GM23248 (cell line): ENCODE results near the gene PCBD1. TPM values are rescaled to one million over a fixed set of nuclear protein-coding genes. Genes with fewer than 3 reads are reported as not detected.

ENCODE experiments used
- DNase-seq: peaks from one replicate; pipeline ENCODE4 v3.0.0-alpha.2; 2015
- H2AFZ ChIP-seq: fragments of 200-600 bp; sonication (generic); 2 replicates; pipeline ENCODE4 v1.6.1; 2016; ENCODE audit warnings: antibody characterized with exemption
- H3F3A ChIP-seq: fragments of 200-600 bp; sonication (generic); 2 replicates; pipeline ENCODE4 v1.6.1; 2016; ENCODE audit warnings: mild to moderate bottlenecking, antibody characterized with exemption, mixed run types; ENCODE audit not compliant: insufficient read depth
- H3K27ac ChIP-seq: fragments of 200-600 bp; sonication (generic); 2 replicates; pipeline ENCODE4 v1.5.1; 2016; ENCODE audit warnings: mild to moderate bottlenecking
- H3K27me3 ChIP-seq: fragments of 200-600 bp; sonication (generic); replicated peaks from 2 replicates; pipeline ENCODE4 v1.6.1; 2016; ENCODE audit warnings: mild to moderate bottlenecking; ENCODE audit not compliant: insufficient read depth
- H3K36me3 ChIP-seq: fragments of 200-600 bp; sonication (generic); 2 replicates; pipeline ENCODE4 v1.6.1; 2016; ENCODE audit warnings: low read depth, mild to moderate bottlenecking
- H3K4me1 ChIP-seq: fragments of 200-600 bp; sonication (generic); 2 replicates; pipeline ENCODE4 v1.6.1; 2016; ENCODE audit warnings: mild to moderate bottlenecking; ENCODE audit not compliant: insufficient read depth
- H3K4me2 ChIP-seq: fragments of 200-600 bp; sonication (generic); one replicate; pipeline ENCODE4 v1.6.1; 2016; ENCODE audit warnings: mild to moderate bottlenecking; ENCODE audit not compliant: unreplicated experiment
- H3K4me3 ChIP-seq: fragments of 200-600 bp; sonication (generic); 2 replicates; pipeline ENCODE4 v1.5.1; 2016; ENCODE audit warnings: mild to moderate bottlenecking
- H3K79me2 ChIP-seq: fragments of 200-600 bp; sonication (generic); 2 replicates; pipeline ENCODE4 v1.6.1; 2016; ENCODE audit warnings: mild to moderate bottlenecking; ENCODE audit not compliant: insufficient read depth
- H3K9ac ChIP-seq: fragments of 200-600 bp; sonication (generic); 2 replicates; pipeline ENCODE4 v1.6.1; 2016; ENCODE audit warnings: mild to moderate bottlenecking
- H3K9me2 ChIP-seq: fragments of 200-600 bp; sonication (generic); 2 replicates; pipeline ENCODE4 v1.6.1; 2016; ENCODE audit warnings: mixed run types, mild to moderate bottlenecking, moderate library complexity; ENCODE audit not compliant: insufficient read depth
- H3K9me3 ChIP-seq: fragments of 200-600 bp; sonication (generic); one replicate; pipeline ENCODE4 v1.6.1; 2017; ENCODE audit warnings: low read depth
- H4K20me1 ChIP-seq: fragments of 200-600 bp; sonication (generic); 2 replicates; pipeline ENCODE4 v1.6.0; 2016; ENCODE audit not compliant: insufficient read depth
- EZH2 ChIP-seq: fragments of 200-600 bp; sonication (generic); IDR thresholded peaks from 2 replicates; pipeline ENCODE4 v1.6.1; 2018; ENCODE audit warnings: antibody characterized with exemption, mild to moderate bottlenecking; ENCODE audit not compliant: insufficient read depth, poor library complexity, severe bottlenecking
- EZH2phosphoT487 ChIP-seq: fragments of 200-600 bp; sonication (generic); IDR thresholded peaks from 2 replicates; pipeline ENCODE4 v1.6.1; 2018; ENCODE audit warnings: antibody characterized with exemption, moderate library complexity, mild to moderate bottlenecking, low read depth; ENCODE audit not compliant: insufficient read depth
- WGBS, 2 experiments: methylation state at CpG; one replicate each; pipeline ENCODE4 v1.1.6; 2015 to 2017; ENCODE audit warnings: low lambda C conversion rate in 2 of 2, low coverage in 1 of 2; ENCODE audit errors: missing lambda C conversion rate in 2 of 2; 5-methylcytosine and 5-hydroxymethylcytosine counted together
- in situ Hi-C: fragments of 300-500 bp; cut with MboI; formaldehyde crosslinking; loops from 2 replicates; pipeline ENCODE4 v1.15.0; 2020
- polyA plus RNA-seq: library from polyadenylated mRNA; unstranded; fragments of >200 nt; fragmentation: Nextera tagmentation; extraction: Ambion mirVana; gene quantifications from 2 replicates; pipeline ENCODE4 v1.2.1, GENCODE V29; 2016
- total RNA-seq: library from RNA; depleted of rRNA; stranded (reverse); fragments of >200 nt; shearing (Covaris generic); gene quantifications from 2 replicates; pipeline ENCODE4 v1.2.3, GENCODE V29; 2014

Gene PCBD1
- total and polyA plus RNA-seq, 2 experiments from 2014 or later: 26.2 to 36.8 TPM

- 16 to 24% methylated on average over 11 to 20 of the region's 22 CpGs for WGBS, 2 experiments
- H2AFZ ChIP-seq: no peak overlapping the region
- in situ Hi-C loops: no loop called here
- H3K4me1 ChIP-seq: no peaks in the 10 kb centered on the region
- no peak overlapping the region for H3K27ac ChIP-seq
- H3K27me3 ChIP-seq: peaks cover 56% of the 10 kb centered on the region
- H3K36me3 ChIP-seq: no peaks in the 10 kb centered on the region
- no peaks in the 10 kb centered on the region for H3K79me2 ChIP-seq
- no peak for TF ChIP-seq EZH2
- TF ChIP-seq EZH2phosphoT487: no peak
- no peaks in the 10 kb centered on the region for H3F3A ChIP-seq
- H3K9me2 ChIP-seq: no peaks in the 10 kb centered on the region
- DNase-seq: no peak
- no peak overlapping the region for H3K4me2 ChIP-seq
- H4K20me1 ChIP-seq: no peaks in the 10 kb centered on the region
- no peak overlapping the region for H3K4me3 ChIP-seq
- H3K9me3 ChIP-seq: no peaks in the 10 kb centered on the region
- H3K9ac ChIP-seq: no peak overlapping the region
Measured at GRCh38 chr10:70918851-70919530, 30.6 kb upstream of the PCBD1 start.

- H3K79me2 ChIP-seq: no peaks in the 10 kb centered on the region
- no peak overlapping the region for H3K9ac ChIP-seq
- no peaks in the 10 kb centered on the region for H3K36me3 ChIP-seq
- H3K9me2 ChIP-seq: no peaks in the 10 kb centered on the region
- no peaks in the 10 kb centered on the region for H4K20me1 ChIP-seq
- H3F3A ChIP-seq: no peaks in the 10 kb centered on the region
- H3K4me1 ChIP-seq: no peaks in the 10 kb centered on the region
- TF ChIP-seq EZH2 (no peak), EZH2phosphoT487 (no peak)
- peaks cover 67% of the 10 kb centered on the region for H3K27me3 ChIP-seq
- no peak overlapping the region for H2AFZ ChIP-seq
- no peaks in the 10 kb centered on the region for H3K9me3 ChIP-seq
- no peak overlapping the region for H3K27ac ChIP-seq
- in situ Hi-C loops: no loop called here
- H3K4me3 ChIP-seq: no peak overlapping the region
- WGBS, 2 experiments: 58 to 78% methylated on average over 9 to 10 of the region's 10 CpGs
- no peak overlapping the region for H3K4me2 ChIP-seq
- DNase-seq: no peak
Measured at GRCh38 chr10:70917635-70918034, 29.3 kb upstream of the PCBD1 start.

- H3K9me3 ChIP-seq: no peaks in the 10 kb centered on the region
- no peaks in the 10 kb centered on the region for H3F3A ChIP-seq
- in situ Hi-C loops: no loop called here
- H3K36me3 ChIP-seq: no peaks in the 10 kb centered on the region
- H3K27ac ChIP-seq: no peak overlapping the region
- no peaks in the 10 kb centered on the region for H3K79me2 ChIP-seq
- TF ChIP-seq EZH2phosphoT487 (no peak), EZH2 (no peak)
- no peak overlapping the region for H3K4me2 ChIP-seq
- 37 to 57% methylated on average over 5 of the region's 5 CpGs for WGBS, 2 experiments
- no peak overlapping the region for H3K4me3 ChIP-seq
- no peak overlapping the region for H3K9ac ChIP-seq
- no peaks in the 10 kb centered on the region for H3K9me2 ChIP-seq
- H2AFZ ChIP-seq: no peak overlapping the region
- DNase-seq: no peak
- no peaks in the 10 kb centered on the region for H3K4me1 ChIP-seq
- H3K27me3 ChIP-seq: peaks cover 67% of the 10 kb centered on the region
- H4K20me1 ChIP-seq: no peaks in the 10 kb centered on the region
Measured at GRCh38 chr10:70917226-70917625, 28.9 kb upstream of the PCBD1 start.

GRCh38 chr10:70916241-70916640 is 27.9 kb upstream of the PCBD1 start:
- no peak overlapping the region for H3K4me2 ChIP-seq
- H3K9me2 ChIP-seq: no peaks in the 10 kb centered on the region
- no peaks in the 10 kb centered on the region for H3K79me2 ChIP-seq
- DNase-seq: no peak
- H2AFZ ChIP-seq: no peak overlapping the region
- no peak overlapping the region for H3K4me3 ChIP-seq
- in situ Hi-C loops: no loop called here
- H3K36me3 ChIP-seq: no peaks in the 10 kb centered on the region
- H3K9ac ChIP-seq: no peak overlapping the region
- no peaks in the 10 kb centered on the region for H3F3A ChIP-seq
- no peak overlapping the region for H3K27ac ChIP-seq
- no peaks in the 10 kb centered on the region for H3K4me1 ChIP-seq
- no peaks in the 10 kb centered on the region for H3K9me3 ChIP-seq
- TF ChIP-seq EZH2: no peak
- peaks cover 60% of the 10 kb centered on the region for H3K27me3 ChIP-seq
- no peaks in the 10 kb centered on the region for H4K20me1 ChIP-seq
- WGBS, 2 experiments: 56 to 59% methylated on average over 6 of the region's 6 CpGs

GRCh38 chr10:70915806-70916205 is 27.4 kb upstream of the PCBD1 start:
- no peak for DNase-seq
- H3K79me2 ChIP-seq: no peaks in the 10 kb centered on the region
- H3K27ac ChIP-seq: no peak overlapping the region
- no peaks in the 10 kb centered on the region for H3F3A ChIP-seq
- peaks cover 56% of the 10 kb centered on the region for H3K27me3 ChIP-seq
- H3K9me2 ChIP-seq: no peaks in the 10 kb centered on the region
- no peaks in the 10 kb centered on the region for H3K4me1 ChIP-seq
- no peaks in the 10 kb centered on the region for H4K20me1 ChIP-seq
- H3K9ac ChIP-seq: no peak overlapping the region
- no peak overlapping the region for H3K4me3 ChIP-seq
- H2AFZ ChIP-seq: no peak overlapping the region
- in situ Hi-C loops: no loop called here
- no peaks in the 10 kb centered on the region for H3K9me3 ChIP-seq
- no peak for TF ChIP-seq EZH2
- no peak for TF ChIP-seq EZH2phosphoT487
- H3K4me2 ChIP-seq: no peak overlapping the region
- no peaks in the 10 kb centered on the region for H3K36me3 ChIP-seq
- 85 to 87% methylated on average over 9 of the region's 9 CpGs for WGBS, 2 experiments
